Lung (tissue), 12 donors: ENCODE results near the gene KRT73. TPM values are rescaled to one million over a fixed set of nuclear protein-coding genes. Genes with fewer than 3 reads are reported as not detected.
A peak's percentile ranks its signal among the peaks of the same experiment; 100 is the strongest.

Source experiments
- ATAC-seq: fragments of 200-7000 bp; cut with Tn5 transposase; one replicate; pipeline ENCODE4 v1.9.1; 2020; ENCODE audit warnings: moderate number of reproducible peaks; ENCODE audit not compliant: insufficient read depth, low FRiP score
- DNase-seq, 3 donors: peaks; one replicate each; pipeline ENCODE4 v3.0.0-alpha.2; 2013 to 2017
- H3K27ac ChIP-seq, 2 donors: one replicate each; pipeline ENCODE4 v1.5.1; 2013; ENCODE audit warnings: mild to moderate bottlenecking in 2 of 2, moderate library complexity in 2 of 2, control low read depth in 1 of 2, inconsistent platforms in 1 of 2, low read depth in 1 of 2, low read length in 1 of 2
- H3K27me3 ChIP-seq, 3 donors: one replicate each; pipeline ENCODE4 v1.5.1; 2013; ENCODE audit warnings: low read length in 2 of 3; ENCODE audit not compliant: control insufficient read depth in 3 of 3, insufficient read depth in 3 of 3
- H3K36me3 ChIP-seq, 4 donors: one replicate each; pipeline ENCODE4 v1.5.1; 2013; ENCODE audit warnings: low read length in 4 of 4, mild to moderate bottlenecking in 1 of 4, moderate library complexity in 1 of 4; ENCODE audit not compliant: control insufficient read depth in 4 of 4, insufficient read depth in 4 of 4
- H3K4me1 ChIP-seq, 5 donors: one replicate each; pipeline ENCODE4 v1.5.1; 2013; ENCODE audit warnings: low read length in 5 of 5, mild to moderate bottlenecking in 2 of 5, moderate library complexity in 1 of 5; ENCODE audit not compliant: control insufficient read depth in 5 of 5, insufficient read depth in 5 of 5
- H3K4me3 ChIP-seq: one replicate; pipeline ENCODE4 v1.5.1; 2013; ENCODE audit warnings: mild to moderate bottlenecking, control low read depth, moderate library complexity
- H3K9ac ChIP-seq, 2 donors: one replicate each; pipeline ENCODE4 v1.5.1; 2013; ENCODE audit warnings: low read length in 2 of 2, control low read depth in 1 of 2; ENCODE audit not compliant: insufficient read depth in 1 of 2
- H3K9me3 ChIP-seq, 4 donors: one replicate each; pipeline ENCODE4 v1.5.1; 2013; ENCODE audit warnings: low read length in 3 of 4, mild to moderate bottlenecking in 1 of 4, moderate library complexity in 1 of 4; ENCODE audit not compliant: control insufficient read depth in 4 of 4, insufficient read depth in 3 of 4
- CTCF ChIP-seq: IDR thresholded peaks from 2 replicates; pipeline ENCODE4 v1.5.1; 2012; ENCODE audit warnings: mild to moderate bottlenecking; ENCODE audit errors: control extremely low read depth, extremely low read depth
- WGBS, 2 donors: extraction: QIAGEN DNeasy Blood & Tissue Kit; methylation state at CpG; one replicate each; pipeline ENCODE4 v1.1.7; 2013; 5-methylcytosine and 5-hydroxymethylcytosine counted together
- polyA plus RNA-seq, 2 donors: library from polyadenylated mRNA; stranded (reverse); fragments of 200-250 nt; gene quantifications; one replicate each; pipeline ENCODE4 v1.2.1, GENCODE V29; 2013
- total RNA-seq, 2 donors: library from RNA; depleted of rRNA in 1 of 2; stranded (reverse); fragments of >200 nt in 1 of 2; gene quantifications; one replicate each; pipeline ENCODE4 v1.2.1, GENCODE V29; 2014 to 2021
- donor health status: control.
- donor health status: control.
- donor health status: Bipolar disorder and iron deficiency.
- donor health status: healthy.
- donor health status: DM: yes; HTN: yes; CAD: no.

KRT73 gene
- total and polyA plus RNA-seq, 4 donors: 0.07 TPM; not detected in 3

GRCh38 chr12:52615912-52616311, 2.4 kb downstream of the KRT73 start:
- DNase-seq: no peak
- H3K9me3 ChIP-seq: peaks cover 0 to 4% (median 0%) of the 10 kb centered on the region in 4 donors
- 78 to 91% methylated on average over 9 of the region's 9 CpGs for WGBS, 2 donors

GRCh38 chr12:52615208-52615868, 3.0 kb downstream of the KRT73 start:
- WGBS, 2 donors: 31 to 43% methylated on average over 6 of the region's 6 CpGs
- Histone ChIP-seq H3K27ac (no peak overlapping the region), H3K4me1 (peaks cover 0 to 5% (median 0%) of the 10 kb centered on the region in 5 donors), H3K9ac (no peak overlapping the region), H3K9me3 (peaks cover 0 to 4% (median 0%) of the 10 kb centered on the region in 4 donors), H3K4me3 (no peak overlapping the region), H3K36me3 (no peaks in the 10 kb centered on the region), H3K27me3 (peaks cover 0 to 7% (median 3%) of the 10 kb centered on the region in 3 donors)
- TF ChIP-seq CTCF: no peak
- ATAC-seq: no peak
- DNase-seq: peak in 1 of 3 donors; percentile 6

More at GRCh38 chr12:52615912-52616311, 2.4 kb downstream of the KRT73 start:
- no peak for ATAC-seq
- H3K36me3 ChIP-seq: no peaks in the 10 kb centered on the region
- H3K4me3 ChIP-seq: no peak overlapping the region
- H3K4me1 ChIP-seq: peaks cover 0 to 5% (median 0%) of the 10 kb centered on the region in 5 donors
- no peak for TF ChIP-seq CTCF
- no peak overlapping the region for H3K27ac ChIP-seq
- no peak overlapping the region for H3K9ac ChIP-seq
- H3K27me3 ChIP-seq: peaks cover 0 to 7% (median 3%) of the 10 kb centered on the region in 3 donors

GRCh38 chr12:52614381-52615207, 3.8 kb downstream of the KRT73 start:
- Histone ChIP-seq H3K27me3 (peaks cover 0 to 7% (median 3%) of the 10 kb centered on the region in 3 donors), H3K36me3 (no peaks in the 10 kb centered on the region), H3K9me3 (peaks cover 0 to 4% (median 0%) of the 10 kb centered on the region in 4 donors), H3K27ac (no peak overlapping the region), H3K4me1 (peaks cover 0 to 5% (median 0%) of the 10 kb centered on the region in 5 donors), H3K9ac (no peak overlapping the region), H3K4me3 (no peak overlapping the region)
- ATAC-seq (no peak), DNase-seq (peak in 1 of 3 donors; percentile 2)
- TF ChIP-seq CTCF: no peak
- WGBS, 2 donors: 90 to 92% methylated on average over 10 of the region's 10 CpGs
